Loucy (cell line): Measurements from ENCODE around the gene C6orf47.

Experiments
- CTCF ChIP-seq: fragments of 200-600 bp; sonication (generic); conservative IDR thresholded peaks from 2 replicates; pipeline ENCODE4 v1.5.1; 2014; ENCODE audit warnings: mild to moderate bottlenecking, antibody characterized with exemption, low read length
- EZH2phosphoT487 ChIP-seq: fragments of 200-600 bp; IDR thresholded peaks from 2 replicates; pipeline ENCODE4 v1.6.1; 2018; ENCODE audit warnings: antibody characterized with exemption, mild to moderate bottlenecking, moderate library complexity, borderline replicate concordance

GRCh38 chr6:31702819-31703716 is 42.5 kb upstream of the C6orf47 start, which contains the start of gene ABHD16A:
- TF ChIP-seq EZH2phosphoT487, result no peak
- no peak for TF ChIP-seq CTCF
